H9 (cell line): Measurements from ENCODE around the gene CBFA2T2. TPM values are rescaled to one million over a fixed set of nuclear protein-coding genes. Genes with fewer than 3 reads are reported as not detected.
A peak's percentile ranks its signal among the peaks of the same experiment; 100 is the strongest.

Source experiments
- DNase-seq: peaks from one replicate; pipeline ENCODE4 v3.0.0-alpha.2; 2017
- H2AFZ ChIP-seq: one replicate; pipeline ENCODE4 v1.6.1; 2013; ENCODE audit warnings: mild to moderate bottlenecking, low read length, control low read depth, moderate library complexity
- H2AK5ac ChIP-seq: 2 replicates; pipeline ENCODE4 v1.6.1; 2013; ENCODE audit warnings: low read length, control low read depth, mixed read lengths; ENCODE audit not compliant: insufficient read length
- H2BK120ac ChIP-seq: one replicate; pipeline ENCODE4 v1.6.1; 2013; ENCODE audit warnings: low read depth, mild to moderate bottlenecking, low read length, control low read depth, inconsistent platforms; ENCODE audit not compliant: poor library complexity, severe bottlenecking
- H2BK12ac ChIP-seq: 2 replicates; pipeline ENCODE4 v1.6.1; 2013; ENCODE audit warnings: low read length, control low read depth, mixed read lengths, low read depth; ENCODE audit not compliant: insufficient read length
- H2BK15ac ChIP-seq: 2 replicates; pipeline ENCODE4 v1.6.1; 2013; ENCODE audit warnings: low read depth, low read length, control low read depth
- H2BK20ac ChIP-seq: one replicate; pipeline ENCODE4 v1.6.1; 2013; ENCODE audit warnings: low read depth, mild to moderate bottlenecking, low read length, control low read depth, inconsistent platforms; ENCODE audit not compliant: poor library complexity, severe bottlenecking
- H2BK5ac ChIP-seq: 2 replicates; pipeline ENCODE4 v1.6.1; 2013; ENCODE audit warnings: low read length, control low read depth, mixed read lengths; ENCODE audit not compliant: insufficient read length
- H3K14ac ChIP-seq: 2 replicates; pipeline ENCODE4 v1.6.1; 2013; ENCODE audit warnings: low read length, control low read depth; ENCODE audit not compliant: insufficient read depth
- H3K18ac ChIP-seq: 2 replicates; pipeline ENCODE4 v1.6.1; 2013; ENCODE audit warnings: low read depth, mild to moderate bottlenecking, mixed read lengths, low read length, control low read depth; ENCODE audit not compliant: insufficient read length
- H3K23ac ChIP-seq: 2 replicates; pipeline ENCODE4 v1.6.1; 2013; ENCODE audit warnings: low read length, control low read depth, mixed read lengths, low read depth; ENCODE audit not compliant: insufficient read length
- H3K23me2 ChIP-seq: 2 replicates; pipeline ENCODE4 v1.6.1; 2013; ENCODE audit warnings: low read depth, mild to moderate bottlenecking, mixed read lengths, low read length, control low read depth; ENCODE audit not compliant: insufficient read length, poor library complexity, severe bottlenecking
- H3K27ac ChIP-seq: 2 replicates; pipeline ENCODE4 v1.5.1; 2013; ENCODE audit warnings: low read length, control low read depth, mixed read lengths, low read depth; ENCODE audit not compliant: insufficient read length
- H3K27me3 ChIP-seq: 2 replicates; pipeline ENCODE4 v1.6.1; 2013; ENCODE audit warnings: low read length, control low read depth, inconsistent platforms; ENCODE audit not compliant: insufficient read depth
- H3K4ac ChIP-seq: 2 replicates; pipeline ENCODE4 v1.6.1; 2013; ENCODE audit warnings: low read depth, mild to moderate bottlenecking, control low read depth, inconsistent platforms, low read length, moderate library complexity
- H3K4me1 ChIP-seq: 2 replicates; pipeline ENCODE4 v1.6.1; 2013; ENCODE audit warnings: low read length, control low read depth, inconsistent platforms; ENCODE audit not compliant: insufficient read depth
- H3K4me2 ChIP-seq: 2 replicates; pipeline ENCODE4 v1.6.1; 2013; ENCODE audit warnings: low read length, control low read depth, mixed read lengths; ENCODE audit not compliant: insufficient read length, insufficient read depth
- H3K56ac ChIP-seq: 2 replicates; pipeline ENCODE4 v1.6.1; 2013; ENCODE audit warnings: low read depth, mild to moderate bottlenecking, mixed read lengths, low read length, control low read depth; ENCODE audit not compliant: insufficient read length
- H3K79me1 ChIP-seq: 2 replicates; pipeline ENCODE4 v1.6.1; 2013; ENCODE audit warnings: low read depth, mild to moderate bottlenecking, moderate library complexity, low read length, control low read depth, inconsistent platforms; ENCODE audit not compliant: insufficient read depth, poor library complexity, severe bottlenecking
- H3K79me2 ChIP-seq: 2 replicates; pipeline ENCODE4 v1.6.1; 2013; ENCODE audit warnings: low read length, control low read depth, inconsistent platforms; ENCODE audit not compliant: insufficient read depth
- H3K9ac ChIP-seq: 2 replicates; pipeline ENCODE4 v1.6.1; 2013; ENCODE audit warnings: low read length, control low read depth, mixed read lengths; ENCODE audit not compliant: insufficient read length; ENCODE audit errors: extremely low read depth
- H3K9me3 ChIP-seq: one replicate; pipeline ENCODE4 v1.6.1; 2013; ENCODE audit warnings: low read depth, low read length, inconsistent platforms; ENCODE audit not compliant: control insufficient read depth
- H3T11ph ChIP-seq: one replicate; pipeline ENCODE4 v1.6.1; 2013; ENCODE audit warnings: mild to moderate bottlenecking, low read length, control low read depth, inconsistent platforms
- H4K20me1 ChIP-seq: one replicate; pipeline ENCODE4 v1.6.1; 2013; ENCODE audit not compliant: control insufficient read depth, insufficient read length, insufficient read depth
- H4K5ac ChIP-seq: 2 replicates; pipeline ENCODE4 v1.6.1; 2013; ENCODE audit warnings: low read depth, mild to moderate bottlenecking, mixed read lengths, low read length, control low read depth; ENCODE audit not compliant: insufficient read length
- H4K8ac ChIP-seq: replicated peaks from 2 replicates; pipeline ENCODE4 v1.6.1; 2013; ENCODE audit warnings: low read length, control low read depth, mixed read lengths, low read depth; ENCODE audit not compliant: insufficient read length
- H4K91ac ChIP-seq: 2 replicates; pipeline ENCODE4 v1.6.1; 2013; ENCODE audit warnings: low read depth, mild to moderate bottlenecking, moderate library complexity, mixed read lengths, low read length, control low read depth; ENCODE audit not compliant: insufficient read length
- H3K27ac Mint-ChIP-seq, 3 experiments: 2 replicates in 2 of 3; 3 replicates in 1 of 3; pipeline ENCODE4 v1.8.0; 2020 to 2021; ENCODE audit warnings: mixed read lengths in 3 of 3, mild to moderate bottlenecking in 1 of 3, moderate library complexity in 1 of 3
- H3K27me3 Mint-ChIP-seq: 2 replicates; pipeline ENCODE4 v1.8.0; 2021; ENCODE audit warnings: low read depth, mild to moderate bottlenecking, moderate library complexity, mixed read lengths
- H3K36me3 Mint-ChIP-seq, 3 experiments: 2 replicates in 2 of 3; 3 replicates in 1 of 3; pipeline ENCODE4 v1.8.0; 2020 to 2021; ENCODE audit warnings: low read depth in 3 of 3, mixed read lengths in 3 of 3; ENCODE audit not compliant: insufficient read depth in 1 of 3
- H3K4me1 Mint-ChIP-seq, 2 experiments: 2 replicates each; pipeline ENCODE4 v1.8.0; 2020; ENCODE audit warnings: mixed read lengths in 2 of 2
- H3K4me3 Mint-ChIP-seq, 2 experiments: 2 replicates in 1 of 2; 3 replicates in 1 of 2; pipeline ENCODE4 v1.8.0; 2020 to 2021; ENCODE audit warnings: mild to moderate bottlenecking in 2 of 2, mixed read lengths in 2 of 2, moderate library complexity in 1 of 2
- H3K9me3 Mint-ChIP-seq, 2 experiments: 2 replicates in 1 of 2; 3 replicates in 1 of 2; pipeline ENCODE4 v1.8.0; 2020; ENCODE audit warnings: mild to moderate bottlenecking in 2 of 2, mixed read lengths in 2 of 2, moderate library complexity in 1 of 2
- WGBS: extraction: QIAGEN DNeasy Blood & Tissue Kit; methylation state at CpG from one replicate; pipeline ENCODE4 v1.1.7; 2013; ENCODE audit warnings: missing lambda C conversion rate, low lambda C conversion rate, mixed read lengths; ENCODE audit not compliant: insufficient read length; ENCODE audit errors: extremely low coverage; 5-methylcytosine and 5-hydroxymethylcytosine counted together
- total RNA-seq: library from RNA; stranded (reverse); gene quantifications from 2 replicates; pipeline ENCODE4 v1.2.1, GENCODE V29; 2021
- TF ChIP-seq, protein P1 (sequence below): fragments of 200-600 bp; sonication (generic); conservative IDR thresholded peaks from 3 replicates; pipeline ENCODE4 v1.8.0; 2021; ENCODE audit warnings: antibody characterized with exemption, mild to moderate bottlenecking

CBFA2T2 gene
- total RNA-seq, 1 experiment from 2014 or later: 11.2 TPM

DNA sequence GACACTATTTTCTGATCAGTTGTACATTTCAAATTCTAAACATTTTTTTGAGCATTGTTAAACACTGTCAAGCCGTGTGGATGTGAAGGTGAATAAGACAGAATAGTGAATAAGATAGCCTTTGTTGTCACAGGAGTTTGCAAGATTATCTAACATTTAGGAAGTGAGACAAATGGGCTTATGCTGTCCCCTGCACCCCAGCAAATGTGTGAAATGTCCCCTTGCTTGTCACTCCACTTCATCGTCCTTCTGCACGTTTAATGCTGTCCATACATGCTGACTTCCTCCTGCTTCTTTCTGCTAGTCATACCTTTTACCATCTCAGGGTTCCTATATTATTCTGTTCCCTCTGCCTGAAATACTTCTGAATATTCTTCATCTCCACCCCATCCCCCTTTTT, 62.6 kb downstream of the CBFA2T2 start:
- Histone ChIP-seq H3K56ac (no peak overlapping the region), H2BK20ac (no peak overlapping the region), H2AK5ac (no peak overlapping the region), H2BK12ac (no peak overlapping the region), H3K9me3 (no peaks in the 10 kb centered on the region), H3K27ac (no peak overlapping the region), H2BK15ac (no peak overlapping the region), H3K9ac (no peak overlapping the region), H3K4me2 (no peak overlapping the region), H2BK5ac (no peak overlapping the region), H3K14ac (no peak overlapping the region), H2BK120ac (no peak overlapping the region), H4K8ac (no peak overlapping the region), H4K91ac (no peak overlapping the region), H4K20me1 (no peaks in the 10 kb centered on the region), H3T11ph (no peak overlapping the region), H3K27me3 (no peaks in the 10 kb centered on the region), H3K4me1 (no peaks in the 10 kb centered on the region), H4K5ac (no peak overlapping the region), H3K79me1 (no peaks in the 10 kb centered on the region), H3K4ac (no peak overlapping the region), H3K23me2 (no peaks in the 10 kb centered on the region), H3K23ac (no peak overlapping the region), H3K79me2 (no peaks in the 10 kb centered on the region), H2AFZ (no peak overlapping the region), H3K18ac (no peak overlapping the region)
- Mint-ChIP-seq H3K4me3 (no peak overlapping the region), H3K36me3 (peaks cover 3 to 11% (median 9%) of the 10 kb centered on the region in 3 experiments; a peak in 5 of 7 replicates), H3K27me3 (no peaks in the 10 kb centered on the region; the same call in 1 of the 2 replicates), H3K4me1 (peaks cover 6% of the 10 kb centered on the region in 2 experiments; a peak in 3 of 4 replicates), H3K27ac (peak overlapping the region in 1 of 3 experiments; percentile 17; a peak in 1 of 7 replicates), H3K9me3 (no peaks in the 10 kb centered on the region)
- TF ChIP-seq, protein P1, sequence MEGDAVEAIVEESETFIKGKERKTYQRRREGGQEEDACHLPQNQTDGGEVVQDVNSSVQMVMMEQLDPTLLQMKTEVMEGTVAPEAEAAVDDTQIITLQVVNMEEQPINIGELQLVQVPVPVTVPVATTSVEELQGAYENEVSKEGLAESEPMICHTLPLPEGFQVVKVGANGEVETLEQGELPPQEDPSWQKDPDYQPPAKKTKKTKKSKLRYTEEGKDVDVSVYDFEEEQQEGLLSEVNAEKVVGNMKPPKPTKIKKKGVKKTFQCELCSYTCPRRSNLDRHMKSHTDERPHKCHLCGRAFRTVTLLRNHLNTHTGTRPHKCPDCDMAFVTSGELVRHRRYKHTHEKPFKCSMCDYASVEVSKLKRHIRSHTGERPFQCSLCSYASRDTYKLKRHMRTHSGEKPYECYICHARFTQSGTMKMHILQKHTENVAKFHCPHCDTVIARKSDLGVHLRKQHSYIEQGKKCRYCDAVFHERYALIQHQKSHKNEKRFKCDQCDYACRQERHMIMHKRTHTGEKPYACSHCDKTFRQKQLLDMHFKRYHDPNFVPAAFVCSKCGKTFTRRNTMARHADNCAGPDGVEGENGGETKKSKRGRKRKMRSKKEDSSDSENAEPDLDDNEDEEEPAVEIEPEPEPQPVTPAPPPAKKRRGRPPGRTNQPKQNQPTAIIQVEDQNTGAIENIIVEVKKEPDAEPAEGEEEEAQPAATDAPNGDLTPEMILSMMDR: no peak
- no CpG with 5 or more reads among the region's 3 CpGs for WGBS
- DNase-seq: no peak
